ENCODE data around the gene AGK. TPM values are rescaled to one million over a fixed set of nuclear protein-coding genes. Genes with fewer than 3 reads are reported as not detected.

The AGK gene
- total RNA-seq = 25.6 and 32.0 TPM in 2 replicates
- polyA plus RNA-seq = 30.8 and 35.6 TPM in 2 replicates

- H3K36me3 ChIP-seq = no peaks in the 10 kb centered on the region
- H3K4me3 ChIP-seq = peak within 1 kb of the TSS; percentile 63
- no peak for TF ChIP-seq CTCF (IDR thresholded peaks at IDR 0.05; ENCODE audit: low read depth, low read length)
- H3K4me1 ChIP-seq (ENCODE audit: low read depth) = peaks cover 5% of the 10 kb centered on the region
- peak; percentile 86 to 88 for DNase-seq (ENCODE audit: low read depth in 1 of 2, low spot score in 1 of 2)
- H3K27me3 ChIP-seq = no peaks in the 10 kb centered on the region
- H3K9me3 ChIP-seq (ENCODE audit: low read depth) = no peaks in the 10 kb centered on the region
- peak within 1 kb of the TSS; percentile 32 for H3K27ac ChIP-seq
Measured at GRCh38 chr7:141551094-141551781, at the start of gene AGK. Gene AGK, plus strand, starts transcription at chr7:141551410. Its CDS starts 4,057 bp downstream, at chr7:141555467.

- DNase-seq (ENCODE audit: low read depth in 1 of 2, low spot score in 1 of 2) = no peak
- Histone ChIP-seq H3K27ac (no peak overlapping the region), H3K4me1 (ENCODE audit: low read depth) (no peaks in the 10 kb centered on the region), H3K4me3 (no peak overlapping the region), H3K36me3 (no peaks in the 10 kb centered on the region), H3K9me3 (ENCODE audit: low read depth) (no peaks in the 10 kb centered on the region), H3K27me3 (peaks cover 2% of the 10 kb centered on the region)
- TF ChIP-seq CTCF (IDR thresholded peaks at IDR 0.05; ENCODE audit: low read depth, low read length) = no peak
Measured at GRCh38 chr7:141501451-141501850, 49.8 kb upstream of the AGK start.

GRCh38 chr7:141511316-141511675 lies 39.9 kb upstream of the AGK start:
- Histone ChIP-seq H3K4me3 (peak overlapping the region; percentile 22), H3K27ac (no peak overlapping the region), H3K9me3 (ENCODE audit: low read depth) (no peaks in the 10 kb centered on the region), H3K27me3 (peaks cover 14% of the 10 kb centered on the region), H3K36me3 (no peaks in the 10 kb centered on the region), H3K4me1 (ENCODE audit: low read depth) (peaks cover 3% of the 10 kb centered on the region)
- DNase-seq (ENCODE audit: low read depth in 1 of 2, low spot score in 1 of 2) = no peak
- no peak for TF ChIP-seq CTCF (IDR thresholded peaks at IDR 0.05; ENCODE audit: low read depth, low read length)

GRCh38 chr7:141511676-141512396 lies 39.4 kb upstream of the AGK start:
- Histone ChIP-seq H3K36me3 (no peaks in the 10 kb centered on the region), H3K27ac (no peak overlapping the region), H3K4me1 (ENCODE audit: low read depth) (peaks cover 3% of the 10 kb centered on the region), H3K27me3 (peaks cover 14% of the 10 kb centered on the region), H3K4me3 (peak overlapping the region; percentile 22), H3K9me3 (ENCODE audit: low read depth) (no peaks in the 10 kb centered on the region)
- no peak for TF ChIP-seq CTCF (IDR thresholded peaks at IDR 0.05; ENCODE audit: low read depth, low read length)
- DNase-seq (ENCODE audit: low read depth in 1 of 2, low spot score in 1 of 2) = peak in 1 of 2 donors; percentile 3

GRCh38 chr7:141512597-141512996 lies 38.6 kb upstream of the AGK start:
- Histone ChIP-seq H3K9me3 (ENCODE audit: low read depth) (no peaks in the 10 kb centered on the region), H3K27me3 (peaks cover 14% of the 10 kb centered on the region), H3K27ac (no peak overlapping the region), H3K4me1 (ENCODE audit: low read depth) (peaks cover 3% of the 10 kb centered on the region), H3K4me3 (no peak overlapping the region), H3K36me3 (no peaks in the 10 kb centered on the region)
- no peak for DNase-seq (ENCODE audit: low read depth in 1 of 2, low spot score in 1 of 2)
- no peak for TF ChIP-seq CTCF (IDR thresholded peaks at IDR 0.05; ENCODE audit: low read depth, low read length)

All from cardiac muscle cell (in vitro differentiated cells and primary cell).